K562 (cell line): ENCODE results near the gene TTC22. TPM values are rescaled to one million over a fixed set of nuclear protein-coding genes. Genes with fewer than 3 reads are reported as not detected.

ENCODE experiments used
- ARID3B ChIP-seq: fragments of 250-450 bp; sonication (Bioruptor Pico); IDR thresholded peaks from 2 replicates; pipeline ENCODE4 v1.4.0; 2020; ENCODE audit warnings: borderline replicate concordance
- DPF2 ChIP-seq: fragments of 450-650 bp; IDR thresholded peaks from 2 replicates; pipeline ENCODE4 v1.6.1; 2016
- ETV1 ChIP-seq: fragments of 450-650 bp; conservative IDR thresholded peaks from 2 replicates; pipeline ENCODE4 v1.6.1; 2016; ENCODE audit warnings: missing genetic modification characterization, control low read depth, low read depth, missing compliant biosample characterization
- HMBOX1 ChIP-seq: sonication (generic); IDR thresholded peaks from 2 replicates; pipeline ENCODE4 v1.6.1; 2016
- MTA3 ChIP-seq: fragments of 450-650 bp; formaldehyde crosslinking; IDR thresholded peaks from 2 replicates; pipeline ENCODE4 v1.6.1; 2017; ENCODE audit warnings: mild to moderate bottlenecking, borderline replicate concordance
- NCOA6 ChIP-seq: fragments of 450-650 bp; IDR thresholded peaks from 2 replicates; pipeline ENCODE4 v1.6.1; 2017; ENCODE audit warnings: mild to moderate bottlenecking
- NR2C1 ChIP-seq, 2 experiments: fragments of 450-650 bp; IDR thresholded peaks; 2 replicates each; pipeline ENCODE4 v1.6.1; 2017; ENCODE audit warnings: mild to moderate bottlenecking in 2 of 2, antibody characterized with exemption in 1 of 2, inconsistent platforms in 1 of 2, missing compliant biosample characterization in 1 of 2, missing genetic modification characterization in 1 of 2
- NRF1 ChIP-seq, 2 experiments: fragments of 450-650 bp; IDR thresholded peaks in 1 of 2; conservative IDR thresholded peaks in 1 of 2; 2 replicates each; pipeline ENCODE4 v1.6.1; 2014; ENCODE audit warnings: mild to moderate bottlenecking in 2 of 2
- POLR3A ChIP-seq: IDR thresholded peaks from 2 replicates; pipeline ENCODE4 v1.6.1; 2011; ENCODE audit warnings: borderline replicate concordance, mild to moderate bottlenecking, moderate library complexity; ENCODE audit not compliant: insufficient read length, insufficient read depth; ENCODE audit errors: extremely low read depth
- RAD21 ChIP-seq, 2 experiments: fragments of 250-450 bp in 1 of 2; fragments of 450-650 bp in 1 of 2; sonication (Bioruptor Pico) in 1 of 2; formaldehyde crosslinking in 1 of 2; IDR thresholded peaks in 1 of 2; conservative IDR thresholded peaks in 1 of 2; 2 replicates each; pipeline versions ENCODE4 v1.4.0 to v1.8.0; 2020 to 2022; ENCODE audit warnings: mild to moderate bottlenecking in 2 of 2, moderate library complexity in 1 of 2
- RB1 ChIP-seq: fragments of 450-650 bp; IDR thresholded peaks from 2 replicates; pipeline ENCODE4 v1.6.1; 2017; ENCODE audit warnings: low read depth, mild to moderate bottlenecking
- ZC3H11A ChIP-seq: IDR thresholded peaks from 2 replicates; pipeline ENCODE4 v1.6.1; 2012; ENCODE audit warnings: low read depth, low read length, improper control_type of control experiment
- ZC3H8 ChIP-seq: fragments of 450-650 bp; IDR thresholded peaks from 2 replicates; pipeline ENCODE4 v1.6.1; 2017
- ZFP36 ChIP-seq: fragments of 150-350 bp; IDR thresholded peaks from 2 replicates; pipeline ENCODE4 v1.6.1; 2018; ENCODE audit warnings: low read length, low read depth; ENCODE audit not compliant: partially characterized antibody
- polyA plus RNA-seq, 8 experiments: library from polyadenylated mRNA; depleted of rRNA in 4 of 8; stranded (reverse) in 5 of 8; unstranded in 3 of 8; fragments of >200 nt; fragmentation: Nextera tagmentation in 2 of 8; fragmentation: Illumina TruSeq in 1 of 8; extraction: Ambion mirVana in 2 of 8; extraction: Trizol in 1 of 8; gene quantifications; 2 replicates each; pipeline versions ENCODE4 v1.2.1 to v1.2.3, GENCODE V29; 2011 to 2014; ENCODE audit warnings: inconsistent platforms in 1 of 8, missing spikeins in 1 of 8
- total RNA-seq, 7 experiments: library from RNA; depleted of rRNA in 6 of 7; stranded (reverse); fragments of >200 nt in 6 of 7; fragmentation: Illumina TruSeq in 2 of 7; extraction: Trizol in 2 of 7; gene quantifications; 2 replicates each; pipeline versions ENCODE4 v1.2.1 to v1.2.3, GENCODE V29; 2011 to 2021; ENCODE audit warnings: low replicate concordance in 1 of 7
- TF ChIP-seq, protein P1 (sequence below), 3 experiments: fragments of 200-800 bp in 1 of 3; fragments of 250-450 bp in 1 of 3; fragments of 450-650 bp in 1 of 3; sonication (Bioruptor Pico) in 1 of 3; sonication (Bioruptor generic) in 1 of 3; formaldehyde crosslinking in 1 of 3; IDR thresholded peaks; 2 replicates each; pipeline versions ENCODE4 v1.6.1 to v1.8.0; 2016 to 2022; ENCODE audit warnings: mild to moderate bottlenecking in 2 of 3, missing genetic modification characterization in 2 of 3, missing compliant biosample characterization in 1 of 3, moderate library complexity in 1 of 3
- TF ChIP-seq, protein P2 (sequence below), 2 experiments: fragments of 200-800 bp in 1 of 2; sonication (Bioruptor generic) in 1 of 2; sonication (generic) in 1 of 2; formaldehyde crosslinking in 1 of 2; IDR thresholded peaks in 1 of 2; conservative IDR thresholded peaks in 1 of 2; 2 replicates each; pipeline versions ENCODE4 v1.5.0 to v1.6.1; 2016 to 2020; ENCODE audit warnings: missing compliant biosample characterization in 1 of 2, missing genetic modification characterization in 1 of 2, missing genetic modification reagents in 1 of 2

The TTC22 gene
- total and polyA plus RNA-seq, 9 of the 15 experiments (the other 6 are each of a cell fraction or from before 2014, with no cell fraction given), result 0.07 TPM; not detected in 8

- TF ChIP-seq ARID3B (CRISPR knock-in tag), result no peak
- TF ChIP-seq, protein P1, sequence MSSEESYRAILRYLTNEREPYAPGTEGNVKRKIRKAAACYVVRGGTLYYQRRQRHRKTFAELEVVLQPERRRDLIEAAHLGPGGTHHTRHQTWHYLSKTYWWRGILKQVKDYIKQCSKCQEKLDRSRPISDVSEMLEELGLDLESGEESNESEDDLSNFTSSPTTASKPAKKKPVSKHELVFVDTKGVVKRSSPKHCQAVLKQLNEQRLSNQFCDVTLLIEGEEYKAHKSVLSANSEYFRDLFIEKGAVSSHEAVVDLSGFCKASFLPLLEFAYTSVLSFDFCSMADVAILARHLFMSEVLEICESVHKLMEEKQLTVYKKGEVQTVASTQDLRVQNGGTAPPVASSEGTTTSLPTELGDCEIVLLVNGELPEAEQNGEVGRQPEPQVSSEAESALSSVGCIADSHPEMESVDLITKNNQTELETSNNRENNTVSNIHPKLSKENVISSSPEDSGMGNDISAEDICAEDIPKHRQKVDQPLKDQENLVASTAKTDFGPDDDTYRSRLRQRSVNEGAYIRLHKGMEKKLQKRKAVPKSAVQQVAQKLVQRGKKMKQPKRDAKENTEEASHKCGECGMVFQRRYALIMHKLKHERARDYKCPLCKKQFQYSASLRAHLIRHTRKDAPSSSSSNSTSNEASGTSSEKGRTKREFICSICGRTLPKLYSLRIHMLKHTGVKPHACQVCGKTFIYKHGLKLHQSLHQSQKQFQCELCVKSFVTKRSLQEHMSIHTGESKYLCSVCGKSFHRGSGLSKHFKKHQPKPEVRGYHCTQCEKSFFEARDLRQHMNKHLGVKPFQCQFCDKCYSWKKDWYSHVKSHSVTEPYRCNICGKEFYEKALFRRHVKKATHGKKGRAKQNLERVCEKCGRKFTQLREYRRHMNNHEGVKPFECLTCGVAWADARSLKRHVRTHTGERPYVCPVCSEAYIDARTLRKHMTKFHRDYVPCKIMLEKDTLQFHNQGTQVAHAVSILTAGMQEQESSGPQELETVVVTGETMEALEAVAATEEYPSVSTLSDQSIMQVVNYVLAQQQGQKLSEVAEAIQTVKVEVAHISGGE (CRISPR knock-in tag; IDR thresholded peaks at IDR 0.05), result peak in 1 of 3 experiments; percentile 84; a peak in 2 of 6 replicates
- TF ChIP-seq HMBOX1, result no peak
- peak; percentile 87 for TF ChIP-seq ETV1 (tag)
- TF ChIP-seq ZC3H11A, result peak; percentile 33; the same call in 1 of the 2 replicates
- TF ChIP-seq ZFP36, result no peak
- TF ChIP-seq POLR3A, result no peak
- TF ChIP-seq, protein P2, sequence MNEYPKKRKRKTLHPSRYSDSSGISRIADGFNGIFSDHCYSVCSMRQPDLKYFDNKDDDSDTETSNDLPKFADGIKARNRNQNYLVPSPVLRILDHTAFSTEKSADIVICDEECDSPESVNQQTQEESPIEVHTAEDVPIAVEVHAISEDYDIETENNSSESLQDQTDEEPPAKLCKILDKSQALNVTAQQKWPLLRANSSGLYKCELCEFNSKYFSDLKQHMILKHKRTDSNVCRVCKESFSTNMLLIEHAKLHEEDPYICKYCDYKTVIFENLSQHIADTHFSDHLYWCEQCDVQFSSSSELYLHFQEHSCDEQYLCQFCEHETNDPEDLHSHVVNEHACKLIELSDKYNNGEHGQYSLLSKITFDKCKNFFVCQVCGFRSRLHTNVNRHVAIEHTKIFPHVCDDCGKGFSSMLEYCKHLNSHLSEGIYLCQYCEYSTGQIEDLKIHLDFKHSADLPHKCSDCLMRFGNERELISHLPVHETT (CRISPR knock-in tag; conservative IDR thresholded peaks at IDR 0.05 in 1 of 2, IDR thresholded peaks at IDR 0.05 in 1 of 2), result no peak
- TF ChIP-seq ZC3H8, result no peak
- TF ChIP-seq NCOA6, result no peak
- TF ChIP-seq RAD21 (CRISPR knock-in tag; conservative IDR thresholded peaks at IDR 0.05 in 1 of 2, IDR thresholded peaks at IDR 0.05 in 1 of 2), result no peak
- TF ChIP-seq RB1, result peak; percentile 72; the same call in 1 of the 2 replicates
- TF ChIP-seq NRF1 (conservative IDR thresholded peaks at IDR 0.05 in 1 of 2, IDR thresholded peaks at IDR 0.05 in 1 of 2), result peak; percentile 94 to 95
- TF ChIP-seq NR2C1 (IDR thresholded peaks at IDR 0.05), result no peak
- peak; percentile 49 for TF ChIP-seq NR2C1 (tag; IDR thresholded peaks at IDR 0.05)
- peak; percentile 84; the same call in 1 of the 2 replicates for TF ChIP-seq MTA3
- no peak for TF ChIP-seq DPF2
Measured at GRCh38 chr1:54764133-54764921, 36.8 kb downstream of the TTC22 start, which contains the start of gene PARS2 (continued).
